HG03342 (cell line): Measurements from ENCODE around the gene ANP32E.
A peak's percentile ranks its signal among the peaks of the same experiment; 100 is the strongest.

Source experiments
- ATAC-seq: cut with Tn5 transposase; IDR thresholded peaks from one replicate; pipeline ENCODE4 v1.9.1; 2021; ENCODE audit warnings: mild to moderate bottlenecking, moderate library complexity; ENCODE audit not compliant: unreplicated experiment

ANP32E gene

GRCh38 chr1:150235852-150236613 lies at the start of gene ANP32E:
Gene ANP32E (minus strand): TSS chr1:150236112. CDS start chr1:150235786, 326 bp downstream.
- peak; percentile 80 for ATAC-seq

GRCh38 chr1:150283260-150283659 lies 47.3 kb upstream of the ANP32E start:
- no peak for ATAC-seq

GRCh38 chr1:150282558-150282958 lies 46.6 kb upstream of the ANP32E start:
- ATAC-seq, result no peak

- ATAC-seq, result peak; percentile 78
Observed at GRCh38 chr1:150281758-150282557, 46.0 kb upstream of the ANP32E start, which contains the start of gene CIART. Gene CIART (plus strand): TSS chr1:150282554. CDS start chr1:150283268, 714 bp downstream.

- no peak for ATAC-seq
Observed at GRCh38 chr1:150281221-150281757, 45.4 kb upstream of the ANP32E start.

GRCh38 chr1:150280138-150280707 lies 44.3 kb upstream of the ANP32E start:
- no peak for ATAC-seq

- no peak for ATAC-seq
Observed at GRCh38 chr1:150273311-150273710, 37.4 kb upstream of the ANP32E start.

GRCh38 chr1:150271291-150271959 lies 35.5 kb upstream of the ANP32E start:
- no peak for ATAC-seq

- no peak for ATAC-seq
Observed at GRCh38 chr1:150269451-150269850, 33.5 kb upstream of the ANP32E start.

GRCh38 chr1:150268705-150269403 lies 32.9 kb upstream of the ANP32E start, which contains the start of gene APH1A:
Gene APH1A (minus strand): TSS chr1:150269016. CDS start chr1:150268810, 206 bp downstream.
- peak; percentile 89 for ATAC-seq

GRCh38 chr1:150268340-150268704 lies 32.4 kb upstream of the ANP32E start:
- ATAC-seq, result peak; percentile 3

- no peak for ATAC-seq
Observed at GRCh38 chr1:150267896-150268295, 32.0 kb upstream of the ANP32E start.

GRCh38 chr1:150263549-150263948 lies 27.6 kb upstream of the ANP32E start:
- no peak for ATAC-seq

GRCh38 chr1:150262388-150263320 lies 26.7 kb upstream of the ANP32E start:
- ATAC-seq, result no peak

- no peak for ATAC-seq
Observed at GRCh38 chr1:150261367-150261766, 25.5 kb upstream of the ANP32E start.

- ATAC-seq, result no peak
Observed at GRCh38 chr1:150259758-150260669, 24.1 kb upstream of the ANP32E start.

GRCh38 chr1:150259217-150259616 lies 23.3 kb upstream of the ANP32E start:
- no peak for ATAC-seq
